HL-60/S4 treated with phorbol 12-myristate 13-acetate at 8.2 ng/mL for 4 days and 3 days (cell line): ENCODE results near the gene OR52L1.

Experiments used
- in situ Hi-C: fragments of 300-500 bp; cut with MboI; formaldehyde crosslinking; loops from 2 replicates; pipeline ENCODE4 v1.15.0; 2022; ENCODE audit warnings: low sequenced_read_pairs

OR52L1 gene

GRCh38 chr11:5941951-5942350 lies 44.8 kb downstream of the OR52L1 start, which contains the start of gene OR56A3:
Gene OR56A3, plus strand, starts transcription at chr11:5942251. Its CDS starts 5,096 bp downstream, at chr11:5947347.
- in situ Hi-C loops = no loop called here

- in situ Hi-C loops = no loop called here
These were observed 46.0 kb downstream of the OR52L1 start for GRCh38 chr11:5940748-5941147.

- in situ Hi-C loops = no loop called here
These were observed 48.2 kb downstream of the OR52L1 start for GRCh38 chr11:5938603-5938965.

- in situ Hi-C loops = no loop called here
These were observed 48.8 kb downstream of the OR52L1 start for GRCh38 chr11:5937868-5938602.
